Vagina (tissue), 2 donors: ENCODE results near the gene TTC32. TPM values are rescaled to one million over a fixed set of nuclear protein-coding genes. Genes with fewer than 3 reads are reported as not detected.

Experiments used
- DNase-seq, 2 donors: peaks; one replicate each; pipeline ENCODE4 v3.0.0-alpha.2; 2017; ENCODE audit errors: extremely low spot score in 2 of 2
- H3K27ac ChIP-seq: fragments of 200-600 bp; sonication (generic); one replicate; pipeline ENCODE4 v1.5.1; 2019
- H3K27me3 ChIP-seq: fragments of 200-600 bp; sonication (generic); one replicate; pipeline ENCODE4 v1.5.1; 2019
- H3K36me3 ChIP-seq, 2 donors: fragments of 200-600 bp; sonication (generic); one replicate each; pipeline ENCODE4 v1.5.1; 2017 to 2019
- H3K4me1 ChIP-seq: fragments of 200-600 bp; sonication (generic); one replicate; pipeline ENCODE4 v1.5.1; 2019
- H3K4me3 ChIP-seq, 2 donors: fragments of 200-600 bp; sonication (generic); 1 replicate in 1 of 2; 2 replicates in 1 of 2; pipeline ENCODE4 v1.5.1; 2016 to 2019
- H3K9me3 ChIP-seq: fragments of 200-600 bp; sonication (generic); one replicate; pipeline ENCODE4 v1.5.1; 2019
- CTCF ChIP-seq, 3 experiments: fragments of 450-650 bp in 2 of 3; fragments of 200-600 bp in 1 of 3; sonication (generic) in 1 of 3; IDR thresholded peaks; one replicate each; pipeline ENCODE4 v1.5.1; 2017 to 2019; ENCODE audit warnings: antibody characterized with exemption in 3 of 3, mild to moderate bottlenecking in 2 of 3, moderate library complexity in 2 of 3
- POLR2A ChIP-seq, 2 donors: fragments of 450-650 bp; IDR thresholded peaks; one replicate each; pipeline ENCODE4 v1.6.1; 2017; ENCODE audit warnings: antibody characterized with exemption in 2 of 2, mild to moderate bottlenecking in 2 of 2, moderate library complexity in 2 of 2
- POLR2AphosphoS5 ChIP-seq, 2 donors: sonication (generic); formaldehyde crosslinking; IDR thresholded peaks; one replicate each; pipeline ENCODE4 v1.9.0; 2017; ENCODE audit warnings: antibody characterized with exemption in 2 of 2, mild to moderate bottlenecking in 2 of 2, low read depth in 1 of 2; ENCODE audit not compliant: insufficient read depth in 1 of 2
- intact Hi-C: fragments of 100-400 bp; cut with DNase I; formaldehyde crosslinking; loops from one replicate; pipeline ENCODE4 v1.15.1; 2023
- total RNA-seq: library from RNA; depleted of rRNA; stranded (reverse); fragments of >200 nt; gene quantifications from one replicate; pipeline ENCODE4 v1.2.3, GENCODE V29; 2016

TTC32 gene
- total RNA-seq, 1 donor from 2014 or later: 15.2 TPM

- no peaks in the 10 kb centered on the region for H3K4me1 ChIP-seq
- intact Hi-C loops: no loop called here
- H3K9me3 ChIP-seq: no peaks in the 10 kb centered on the region
- H3K27me3 ChIP-seq: no peaks in the 10 kb centered on the region
- H3K27ac ChIP-seq: no peak overlapping the region
- H3K36me3 ChIP-seq: peaks cover 0 to 6% of the 10 kb centered on the region in 2 donors
- H3K4me3 ChIP-seq: no peak overlapping the region
- TF ChIP-seq POLR2A (IDR thresholded peaks at IDR 0.05) (no peak), POLR2AphosphoS5 (IDR thresholded peaks at IDR 0.05; ENCODE audit: insufficient read depth in 1 of 2, low read depth in 1 of 2) (no peak), CTCF (IDR thresholded peaks at IDR 0.05) (no peak)
- peak; percentile 27 to 55 for DNase-seq
Measured at GRCh38 chr2:19876751-19877150, 25.0 kb downstream of the TTC32 start.

GRCh38 chr2:19875280-19875679, 26.5 kb downstream of the TTC32 start:
- DNase-seq: no peak
- Histone ChIP-seq H3K27me3 (no peaks in the 10 kb centered on the region), H3K27ac (no peak overlapping the region), H3K36me3 (peaks cover 0 to 6% of the 10 kb centered on the region in 2 donors), H3K4me3 (no peak overlapping the region), H3K4me1 (no peaks in the 10 kb centered on the region), H3K9me3 (no peaks in the 10 kb centered on the region)
- intact Hi-C loops: no loop called here
- TF ChIP-seq POLR2A (IDR thresholded peaks at IDR 0.05): no peak
- TF ChIP-seq POLR2AphosphoS5 (IDR thresholded peaks at IDR 0.05; ENCODE audit: insufficient read depth in 1 of 2, low read depth in 1 of 2): no peak
- TF ChIP-seq CTCF (IDR thresholded peaks at IDR 0.05): no peak

DNA sequence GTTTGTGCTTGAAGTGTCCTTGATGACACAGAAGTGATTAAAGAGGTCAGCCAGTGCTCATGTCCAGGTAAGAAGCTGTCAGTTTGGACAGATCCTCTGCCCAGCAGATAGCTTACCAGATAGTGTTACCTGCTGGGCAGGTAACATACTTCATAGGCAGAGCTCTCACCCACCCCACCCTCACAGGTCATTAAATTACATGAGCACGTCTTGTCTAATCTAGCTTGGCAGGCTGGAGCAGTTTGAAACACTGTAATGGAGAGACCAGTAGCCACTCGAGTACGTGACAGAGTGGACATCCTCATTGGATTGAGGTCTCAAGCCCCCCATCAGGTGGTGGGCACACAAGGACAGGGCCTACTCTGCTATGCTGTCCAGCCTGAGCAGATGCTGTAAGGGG, 27.1 kb downstream of the TTC32 start:
- DNase-seq: peak; percentile 22 to 77
- Histone ChIP-seq H3K9me3 (no peaks in the 10 kb centered on the region), H3K27me3 (no peaks in the 10 kb centered on the region), H3K4me1 (peaks cover 2% of the 10 kb centered on the region), H3K36me3 (peaks cover 0 to 6% of the 10 kb centered on the region in 2 donors), H3K4me3 (no peak overlapping the region), H3K27ac (no peak overlapping the region)
- TF ChIP-seq POLR2A (IDR thresholded peaks at IDR 0.05): no peak
- no peak for TF ChIP-seq CTCF (IDR thresholded peaks at IDR 0.05)
- TF ChIP-seq POLR2AphosphoS5 (IDR thresholded peaks at IDR 0.05; ENCODE audit: insufficient read depth in 1 of 2, low read depth in 1 of 2): no peak
- intact Hi-C loops: no loop called here

DNA sequence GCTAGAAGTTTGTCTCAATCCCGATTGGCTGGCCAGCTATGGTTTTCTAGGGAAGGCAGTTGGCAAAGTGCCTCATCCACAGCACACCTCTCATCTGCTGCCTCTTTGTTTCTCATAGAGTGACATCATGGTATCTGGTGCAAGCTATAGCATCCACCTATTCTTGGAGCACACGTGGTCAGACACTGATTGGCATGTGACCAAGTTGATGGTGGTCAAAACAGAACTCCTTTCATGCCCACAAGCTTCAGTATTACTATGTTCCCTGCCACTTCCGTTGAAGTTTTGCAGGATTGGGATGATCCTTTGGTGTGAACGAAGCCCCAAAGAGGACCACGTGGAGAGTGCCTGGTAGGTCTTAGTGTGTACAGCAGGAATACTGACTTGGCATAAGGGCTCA, 28.8 kb downstream of the TTC32 start:
- intact Hi-C loops: no loop called here
- H3K36me3 ChIP-seq: peaks cover 0 to 6% of the 10 kb centered on the region in 2 donors
- DNase-seq: peak in 1 of 2 donors; percentile 42
- H3K27ac ChIP-seq: no peak overlapping the region
- no peak overlapping the region for H3K4me3 ChIP-seq
- H3K4me1 ChIP-seq: peaks cover 17% of the 10 kb centered on the region
- H3K27me3 ChIP-seq: no peaks in the 10 kb centered on the region
- no peaks in the 10 kb centered on the region for H3K9me3 ChIP-seq
- TF ChIP-seq CTCF (IDR thresholded peaks at IDR 0.05): no peak
- no peak for TF ChIP-seq POLR2AphosphoS5 (IDR thresholded peaks at IDR 0.05; ENCODE audit: insufficient read depth in 1 of 2, low read depth in 1 of 2)
- TF ChIP-seq POLR2A (IDR thresholded peaks at IDR 0.05): no peak

DNA sequence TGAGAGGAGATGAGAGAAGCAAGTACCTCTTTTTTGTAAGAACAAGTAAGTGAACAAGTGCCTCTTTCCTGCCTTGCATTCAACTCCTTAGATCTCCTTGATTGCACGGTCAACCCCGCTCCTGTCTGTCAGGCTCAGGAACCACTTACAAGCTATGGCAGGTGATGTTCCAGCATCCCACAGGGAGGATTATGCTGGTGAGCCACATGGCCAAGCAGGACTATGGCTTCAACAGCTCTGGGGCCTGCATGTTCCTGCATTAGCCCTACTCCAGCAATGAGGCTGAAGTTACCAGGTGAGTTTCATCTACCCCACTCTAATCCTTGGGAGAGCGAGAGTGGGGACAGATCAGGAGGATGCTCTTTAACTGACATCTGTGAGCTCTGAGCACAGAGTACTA, 29.5 kb downstream of the TTC32 start:
- intact Hi-C loops: no loop called here
- Histone ChIP-seq H3K27me3 (no peaks in the 10 kb centered on the region), H3K9me3 (no peaks in the 10 kb centered on the region), H3K36me3 (peaks cover 0 to 6% of the 10 kb centered on the region in 2 donors), H3K4me3 (no peak overlapping the region), H3K4me1 (peaks cover 17% of the 10 kb centered on the region), H3K27ac (no peak overlapping the region)
- DNase-seq: peak in 1 of 2 donors; percentile 44
- TF ChIP-seq POLR2A (IDR thresholded peaks at IDR 0.05): no peak
- no peak for TF ChIP-seq CTCF (IDR thresholded peaks at IDR 0.05)
- no peak for TF ChIP-seq POLR2AphosphoS5 (IDR thresholded peaks at IDR 0.05; ENCODE audit: insufficient read depth in 1 of 2, low read depth in 1 of 2)
